ENCODE data around the gene FAM9C. TPM values are rescaled to one million over a fixed set of nuclear protein-coding genes. Genes with fewer than 3 reads are reported as not detected.
"Not testable (repeated sequence)": the region's sequence is repeated elsewhere in the genome, so short reads cannot be mapped to it uniquely, and the experiment has no call there.

The FAM9C gene
- 0.26 TPM for total RNA-seq

DNA sequence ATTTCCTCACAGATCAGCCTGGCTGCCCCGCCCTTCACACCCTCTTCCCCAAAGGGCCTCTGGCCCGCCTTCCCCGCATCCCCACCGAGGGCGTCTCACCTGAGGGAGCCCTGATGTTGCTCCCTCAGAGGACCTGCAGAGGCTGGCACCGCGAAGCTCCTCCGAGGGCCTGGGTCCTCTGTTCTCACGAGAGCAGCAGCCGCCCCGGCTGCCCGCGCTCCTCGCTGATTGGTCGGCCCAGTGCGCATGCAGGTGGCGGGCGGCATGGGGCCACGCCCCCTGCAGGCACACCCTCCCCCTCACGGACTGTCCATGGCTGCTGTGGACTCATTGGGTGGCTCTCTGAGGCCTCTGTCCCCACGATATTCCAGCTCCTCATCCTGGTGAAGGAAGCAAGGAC lies at the start of gene FAM9C:
Gene FAM9C, minus strand, starts transcription at position 180 of the 400 bp plus-strand sequence. CDS start 831 bp downstream, outside the sequence.
- no peak for DNase-seq (ENCODE audit: low spot score)

DNA sequence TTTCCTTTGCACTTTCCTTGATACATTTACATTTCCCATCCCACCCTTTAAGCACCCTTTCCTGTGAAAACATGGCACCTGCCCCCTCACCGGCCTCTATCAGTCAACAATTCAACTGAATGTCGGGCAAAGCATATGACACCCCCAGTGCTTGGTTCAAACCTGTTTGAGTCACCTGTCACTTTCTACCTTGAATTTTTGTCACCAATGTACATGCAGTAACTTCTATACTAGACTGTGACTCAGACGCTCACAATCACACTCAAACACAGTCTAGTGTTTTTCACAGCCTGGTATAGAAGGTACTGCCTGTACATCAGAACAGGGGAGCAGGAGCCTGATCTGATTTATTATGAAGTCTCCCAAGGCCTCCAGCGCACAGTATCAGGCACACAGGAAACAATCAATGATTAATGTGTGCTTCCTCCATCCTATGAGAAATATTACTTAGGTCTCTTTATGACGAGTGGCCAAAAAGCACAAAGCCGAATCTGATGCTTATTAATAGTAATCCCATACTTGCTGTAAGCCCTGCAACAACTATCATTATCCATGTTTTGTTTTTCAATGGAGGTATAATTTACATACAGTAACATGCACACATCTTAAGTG lies 49.2 kb upstream of the FAM9C start:
- no peak for DNase-seq (ENCODE audit: low spot score)

DNA sequence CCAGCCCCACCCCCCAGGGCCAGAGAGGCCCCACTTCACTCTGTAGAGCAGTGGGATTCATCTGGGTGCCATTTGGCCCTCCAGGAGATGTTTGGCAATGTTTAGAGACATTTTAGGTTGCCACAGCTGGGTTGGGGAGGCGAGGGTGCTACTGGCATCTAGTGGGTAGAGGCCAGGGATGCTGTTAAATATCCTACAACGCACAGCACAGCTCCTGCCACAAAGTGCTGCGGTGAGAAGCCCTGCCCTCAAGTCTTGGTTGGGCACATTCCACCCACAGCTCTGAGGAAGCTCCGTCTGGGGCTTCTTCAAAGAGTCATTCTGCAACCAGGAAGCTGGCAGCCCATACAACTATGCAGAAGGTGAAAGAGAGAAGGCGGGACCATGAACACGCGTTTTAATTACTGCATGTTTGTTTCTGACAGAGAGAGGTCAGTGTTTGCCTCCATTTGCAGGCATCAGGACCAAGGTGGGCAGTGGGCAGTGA lies 48.1 kb upstream of the FAM9C start:
- DNase-seq (ENCODE audit: low spot score): peak; percentile 62

DNA sequence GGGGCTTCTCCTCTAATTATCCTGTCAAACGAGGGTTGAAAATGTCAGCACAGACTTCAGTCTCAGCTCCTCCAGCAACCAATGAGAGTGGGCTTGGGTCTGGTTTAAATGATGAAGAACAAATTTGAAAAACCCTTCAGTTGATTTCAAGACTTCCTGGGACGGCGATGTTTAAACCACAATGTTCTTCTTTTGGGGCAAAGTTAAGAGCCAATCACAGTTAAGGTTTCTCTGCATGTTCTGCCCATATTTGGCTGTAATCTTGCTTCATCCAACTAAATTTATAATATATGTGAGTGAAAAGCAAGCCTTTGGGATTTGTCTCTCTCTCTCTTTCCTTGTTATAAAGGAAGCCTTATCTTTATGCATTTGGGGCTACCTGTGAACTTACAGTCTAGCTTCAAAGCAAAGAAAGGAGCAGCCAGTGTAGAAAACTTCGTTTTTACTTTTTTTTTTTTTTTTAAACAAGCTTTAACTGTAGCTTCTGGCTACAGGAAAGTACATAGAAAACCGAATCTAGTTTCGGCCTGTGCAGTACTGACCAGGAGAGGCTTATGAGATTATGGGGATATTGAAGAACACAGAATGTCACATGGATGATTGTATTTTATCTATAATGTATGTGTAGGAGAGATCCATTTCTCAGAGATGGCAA lies 46.8 kb upstream of the FAM9C start:
- no peak for DNase-seq (ENCODE audit: low spot score)

DNA sequence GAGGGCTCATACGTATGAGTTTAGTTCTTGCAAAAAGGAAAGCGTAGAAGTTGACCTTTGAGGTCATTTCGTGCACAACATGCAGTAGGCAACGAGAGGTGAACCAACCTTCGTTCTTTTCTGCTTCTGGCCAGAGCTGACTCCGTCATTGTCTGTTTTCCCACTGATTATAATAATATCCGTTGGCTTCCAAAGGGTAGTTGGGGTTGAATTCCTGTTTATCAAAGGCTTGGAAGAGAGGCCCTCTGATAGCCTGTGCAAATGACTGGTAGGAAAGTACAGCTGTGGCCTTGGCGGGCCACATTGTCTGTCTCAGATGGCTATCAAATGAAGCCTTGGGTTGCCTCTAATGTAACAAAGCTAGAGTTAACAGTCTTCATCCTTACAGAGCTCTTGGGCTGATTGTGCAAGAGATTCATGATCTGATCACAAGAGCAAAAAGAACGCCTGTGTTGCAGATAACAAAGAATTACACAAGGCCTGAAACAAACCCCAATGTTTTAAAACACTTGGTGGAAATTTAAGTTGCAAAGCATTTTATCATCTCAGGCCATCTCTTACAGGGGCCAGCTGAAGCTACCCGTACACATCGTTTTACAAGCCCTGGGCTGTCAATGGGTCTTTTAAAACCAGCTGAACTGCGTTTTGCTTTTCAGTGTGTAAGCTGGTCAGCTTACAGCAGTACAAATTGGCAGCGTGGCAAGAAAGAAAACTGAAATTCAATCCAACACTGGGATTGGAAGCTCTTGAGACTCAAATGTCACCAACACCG lies 46.1 kb upstream of the FAM9C start:
- DNase-seq (ENCODE audit: low spot score): no peak

DNA sequence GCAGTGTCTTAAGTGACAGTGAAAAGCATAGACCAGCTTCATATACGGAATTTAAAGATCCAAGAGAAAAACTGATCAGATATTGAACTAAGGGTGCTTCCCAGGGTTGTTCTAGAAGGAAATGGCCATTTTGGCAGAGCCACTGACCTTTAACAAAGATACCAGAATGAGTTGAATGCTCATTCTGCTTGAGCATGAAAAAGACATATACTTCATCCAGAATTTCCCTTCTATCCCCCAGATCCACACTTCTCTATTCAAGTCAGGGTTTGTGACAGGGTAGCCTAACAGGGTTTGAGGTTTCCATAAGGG lies 45.6 kb upstream of the FAM9C start:
- no peak for DNase-seq (ENCODE audit: low spot score)

DNA sequence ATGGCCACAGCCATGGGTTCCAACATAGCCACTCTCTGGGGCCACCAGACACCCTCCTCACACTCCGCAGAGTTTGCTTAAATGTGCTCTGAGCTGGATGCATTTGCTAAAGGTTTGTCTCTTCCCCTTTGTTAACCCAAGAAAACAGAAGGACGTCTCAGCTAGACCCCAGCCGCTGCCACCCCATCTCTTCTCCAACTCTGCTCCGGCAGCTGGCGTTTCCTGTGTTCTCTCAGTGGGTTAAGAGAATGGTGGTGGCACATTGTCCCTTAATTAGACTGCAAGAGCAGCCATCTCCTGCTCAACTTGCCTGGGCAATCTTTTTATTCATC lies 43.7 kb upstream of the FAM9C start:
- DNase-seq (ENCODE audit: low spot score): no peak

DNA sequence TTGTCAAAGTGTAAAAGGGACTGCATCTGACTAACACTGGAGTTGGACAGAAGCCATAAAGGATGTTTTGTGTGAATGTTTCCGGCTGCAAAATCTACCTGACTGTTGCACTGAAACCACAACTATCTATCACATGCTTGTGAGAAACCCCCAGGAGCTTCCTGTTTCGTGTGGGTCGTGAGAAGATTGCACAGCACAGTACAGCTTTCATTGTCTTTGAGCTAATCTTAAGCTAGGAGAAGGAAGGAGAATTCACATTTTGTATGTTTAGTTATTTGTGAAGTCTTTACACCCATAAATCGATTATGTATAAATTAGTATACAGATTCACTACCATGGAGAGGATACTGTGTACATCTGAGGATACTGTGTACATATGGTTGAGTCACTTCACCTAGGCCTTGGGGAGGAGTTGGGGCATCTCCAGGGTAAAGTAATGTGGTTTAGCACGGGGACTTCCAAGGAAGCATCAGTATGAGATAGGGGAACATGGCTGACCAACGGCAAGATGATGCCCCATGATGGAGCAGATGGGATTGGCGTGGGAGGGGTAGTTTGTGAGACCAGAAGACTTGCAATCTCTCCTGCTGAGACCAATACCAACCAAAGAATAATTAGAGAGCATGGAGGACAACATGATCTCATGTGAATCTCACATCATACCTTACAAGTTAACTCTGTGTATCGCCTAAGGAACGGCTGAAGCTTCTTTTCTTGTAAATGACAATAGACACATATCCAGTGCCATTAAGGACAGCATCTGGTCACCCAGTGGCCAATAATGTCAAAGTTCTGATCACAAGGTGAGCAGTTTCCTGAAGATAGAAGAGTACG lies 43.1 kb upstream of the FAM9C start:
- no peak for DNase-seq (ENCODE audit: low spot score)

DNA sequence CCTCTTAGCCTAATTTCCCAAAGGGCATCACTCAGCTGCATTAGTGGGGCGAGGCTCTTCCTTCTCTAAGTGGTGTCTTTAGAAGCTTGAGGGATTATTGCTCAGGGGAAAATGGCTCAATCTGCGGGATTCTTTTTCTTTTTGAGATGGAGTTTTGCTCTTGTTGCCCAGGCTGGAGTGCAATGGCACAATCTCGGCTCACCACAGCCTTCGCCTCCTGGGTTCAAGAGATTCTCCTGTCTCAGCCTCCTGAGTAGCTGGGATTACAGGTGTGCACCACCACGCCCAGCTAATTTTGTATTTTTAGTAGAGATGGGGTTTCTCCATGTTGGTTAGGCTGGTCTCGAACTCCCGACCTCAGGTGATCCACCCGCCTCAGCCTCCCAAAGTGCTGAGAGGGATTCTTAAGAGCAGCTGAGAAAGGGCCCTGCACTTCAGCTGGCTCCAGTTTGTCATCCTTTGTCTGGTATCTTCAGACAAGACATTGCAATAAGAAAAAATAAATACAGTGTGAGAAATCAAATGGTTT lies 42.4 kb upstream of the FAM9C start:
- not testable (repeated sequence) for DNase-seq (ENCODE audit: low spot score)

DNA sequence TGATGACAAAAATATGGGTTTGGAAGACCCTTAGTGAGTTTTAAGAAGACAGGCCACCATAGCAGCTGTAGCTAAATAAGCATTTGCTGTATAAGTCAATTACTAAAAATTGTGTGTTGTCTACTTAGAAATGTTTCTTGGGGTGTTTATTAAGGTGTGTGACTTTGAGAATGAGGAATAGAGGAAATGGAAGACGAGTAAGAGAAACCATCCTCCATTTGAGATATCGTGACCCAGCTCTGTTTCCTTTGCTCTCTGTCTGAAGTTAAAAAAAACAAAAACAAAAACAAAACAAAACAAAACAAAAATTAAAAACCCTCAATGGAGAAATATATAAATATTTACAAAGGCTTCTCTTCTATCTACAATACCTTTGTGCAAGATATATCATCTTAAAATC lies 41.7 kb upstream of the FAM9C start:
- DNase-seq (ENCODE audit: low spot score): no peak

DNA sequence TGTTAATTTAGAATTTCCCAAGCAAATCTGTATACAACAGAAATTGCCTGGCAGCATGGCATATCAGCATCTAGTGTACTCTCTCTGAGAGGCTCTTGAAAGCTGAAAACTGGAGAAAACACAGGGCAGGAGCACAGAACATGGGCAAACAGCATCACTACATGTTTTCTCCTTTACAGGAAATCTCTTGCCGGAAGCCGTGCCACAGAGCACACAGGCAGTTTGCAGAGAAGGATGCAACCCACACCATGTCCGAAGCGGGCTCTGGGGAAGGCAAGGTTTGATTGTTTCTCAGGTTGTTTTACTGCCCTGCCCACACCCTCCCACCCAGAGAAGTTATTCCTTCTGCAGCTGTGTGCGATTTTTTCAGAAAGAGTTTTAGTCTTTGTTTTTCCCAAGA lies 41.1 kb upstream of the FAM9C start:
- no peak for DNase-seq (ENCODE audit: low spot score)

DNA sequence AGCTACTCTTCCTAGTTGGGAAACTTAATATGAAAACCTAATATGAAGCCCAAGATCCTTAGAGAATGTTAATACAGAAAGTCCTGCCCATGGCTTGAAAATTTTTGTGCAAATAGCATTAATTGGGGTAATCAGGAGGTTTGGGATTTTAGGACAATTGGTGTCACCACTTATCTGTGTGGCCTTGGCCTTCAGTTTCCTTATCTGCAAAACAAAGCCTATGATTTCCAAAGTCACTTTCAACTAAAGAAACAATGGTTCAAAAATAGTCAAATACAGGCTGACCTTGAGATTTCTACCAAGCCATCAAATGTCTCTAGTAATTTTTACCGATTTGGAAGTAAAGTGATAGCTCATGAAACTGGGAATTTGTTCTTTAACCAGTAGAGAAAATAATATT lies 40.2 kb upstream of the FAM9C start:
- no peak for DNase-seq (ENCODE audit: low spot score)

DNA sequence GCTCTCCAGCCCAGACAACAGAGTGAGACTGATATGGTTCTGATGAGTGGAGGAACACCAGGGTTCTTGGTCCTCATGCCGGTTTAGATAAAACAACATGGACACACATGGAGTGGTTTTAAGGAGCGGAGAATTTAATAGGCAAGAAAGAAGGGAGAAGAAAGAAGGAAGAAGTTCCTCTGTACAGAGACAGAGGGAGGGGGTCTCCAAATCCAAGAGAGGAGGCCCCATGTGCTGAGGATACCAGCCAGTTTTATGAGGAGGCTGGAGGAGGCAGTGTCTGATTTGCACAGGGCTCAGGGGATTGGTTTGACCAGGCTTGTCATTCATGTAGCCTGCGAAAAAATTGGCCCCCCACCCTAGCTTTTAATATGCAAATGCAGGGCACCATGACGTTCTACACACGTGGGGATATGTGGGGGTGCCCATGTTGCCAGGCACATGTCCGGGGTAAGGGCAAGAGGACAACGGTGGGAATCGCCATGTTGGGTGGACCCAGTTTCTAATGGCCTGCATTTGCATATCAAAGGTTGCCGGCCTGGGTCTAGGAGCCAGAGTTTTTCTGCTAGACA lies 39.4 kb upstream of the FAM9C start:
- not testable (repeated sequence) for DNase-seq (ENCODE audit: low spot score)

DNA sequence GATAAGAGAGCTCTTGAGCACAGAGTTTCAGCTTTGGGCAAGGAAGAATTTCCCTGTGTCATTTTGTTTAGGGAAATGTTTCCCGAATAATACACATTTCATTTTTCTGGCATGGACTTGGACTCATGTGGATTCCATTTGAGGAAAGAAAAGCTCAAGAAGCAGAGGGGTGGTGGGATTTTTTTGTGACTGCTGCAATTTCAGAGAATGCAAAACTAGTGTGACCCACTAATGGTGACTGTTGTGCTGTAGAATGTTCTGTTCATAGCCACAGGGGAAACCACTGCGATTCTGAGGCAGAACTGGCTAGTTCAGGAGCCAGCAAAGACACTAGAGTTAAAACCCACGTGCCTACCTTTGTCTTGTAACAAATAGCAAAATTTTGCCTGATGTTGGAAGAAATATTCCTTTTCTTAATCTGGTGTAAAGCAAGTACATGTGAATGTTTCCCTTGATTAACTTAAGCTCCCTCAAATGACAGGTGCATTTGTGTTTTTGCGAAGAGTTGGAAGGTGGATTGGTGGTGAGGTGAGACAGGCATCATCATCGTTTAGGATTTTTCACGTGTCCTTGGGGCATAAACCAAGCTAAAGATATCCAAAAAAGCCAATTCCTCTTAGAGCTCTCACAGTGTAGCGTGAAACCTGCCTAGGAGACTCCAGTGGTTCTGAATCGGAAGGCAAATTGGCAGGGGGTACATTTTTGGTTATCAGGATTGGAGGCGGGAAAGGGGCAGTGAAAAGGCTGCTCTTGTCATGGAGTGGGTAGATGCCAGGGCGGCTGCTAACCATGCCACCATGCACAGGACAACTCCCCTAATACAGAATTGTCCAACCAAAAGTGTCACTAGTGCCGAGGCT lies 38.0 kb upstream of the FAM9C start:
- no peak for DNase-seq (ENCODE audit: low spot score)

DNA sequence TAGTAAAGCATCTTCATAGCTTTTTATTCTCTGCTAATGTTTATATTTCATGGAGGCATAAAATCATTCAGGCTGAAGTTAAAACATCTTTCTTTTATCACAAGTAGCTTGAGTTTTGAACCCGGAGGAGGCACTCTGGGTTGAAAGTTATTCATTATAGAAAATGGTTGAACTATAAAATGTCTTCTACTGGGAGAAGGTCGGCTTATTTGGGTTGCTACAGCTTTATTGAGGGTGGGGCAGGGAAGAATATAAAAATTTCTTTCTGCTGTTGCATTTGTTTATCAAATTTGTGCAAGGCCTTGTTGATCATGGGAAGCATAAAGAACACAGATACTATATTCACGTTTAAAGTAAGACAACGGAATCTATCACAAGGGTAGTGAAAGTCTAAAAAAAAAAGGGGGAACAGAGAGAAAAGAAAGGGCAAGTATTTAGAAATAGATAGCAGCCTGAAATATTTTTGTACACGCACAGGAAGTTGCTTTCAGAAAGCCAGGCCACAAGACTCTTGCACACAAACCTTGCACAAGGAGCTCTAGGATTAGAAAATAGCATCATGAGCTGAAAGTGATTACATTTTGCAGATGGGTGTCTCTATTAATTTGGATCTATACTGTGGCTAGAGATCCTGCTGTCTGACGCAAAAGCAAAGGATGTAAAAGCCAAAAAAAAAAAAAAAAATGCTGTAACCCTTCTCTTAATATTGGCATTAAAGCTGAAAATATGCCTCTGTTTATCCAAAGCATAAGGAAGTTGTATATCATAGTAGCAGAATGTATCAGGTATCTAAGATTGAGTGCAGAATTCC lies 37.2 kb upstream of the FAM9C start:
- DNase-seq (ENCODE audit: low spot score): no peak

DNA sequence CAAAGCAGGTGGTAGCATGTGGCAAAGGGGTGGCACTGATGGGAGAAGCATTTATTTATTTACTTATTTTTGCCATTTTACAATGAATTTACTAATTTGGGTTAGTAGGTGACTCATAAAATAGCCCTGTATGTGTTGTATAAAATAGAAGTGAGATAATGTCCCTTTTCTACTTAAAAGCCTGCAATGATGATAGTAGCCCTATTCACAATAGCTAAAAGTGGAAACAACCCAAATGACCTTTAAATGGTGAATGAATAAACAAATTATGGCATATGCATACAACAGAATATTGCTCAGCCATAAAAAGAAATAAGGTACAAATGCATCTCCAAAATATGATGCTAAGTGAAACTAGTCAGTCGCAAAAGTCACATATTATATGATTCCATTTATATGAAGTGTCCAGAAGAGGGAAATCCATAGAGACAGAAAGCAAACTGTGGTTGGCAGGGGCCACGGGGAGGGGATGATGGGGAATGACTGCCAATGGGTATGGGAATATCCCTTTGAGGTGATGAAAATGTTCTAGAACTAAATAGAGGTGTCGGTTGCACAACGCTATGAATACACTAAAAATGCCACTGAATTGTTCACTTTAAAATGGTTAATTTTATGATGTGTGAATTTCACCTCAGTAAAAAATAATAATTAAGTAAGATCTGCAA lies 35.8 kb upstream of the FAM9C start:
- no peak for DNase-seq (ENCODE audit: low spot score)

DNA sequence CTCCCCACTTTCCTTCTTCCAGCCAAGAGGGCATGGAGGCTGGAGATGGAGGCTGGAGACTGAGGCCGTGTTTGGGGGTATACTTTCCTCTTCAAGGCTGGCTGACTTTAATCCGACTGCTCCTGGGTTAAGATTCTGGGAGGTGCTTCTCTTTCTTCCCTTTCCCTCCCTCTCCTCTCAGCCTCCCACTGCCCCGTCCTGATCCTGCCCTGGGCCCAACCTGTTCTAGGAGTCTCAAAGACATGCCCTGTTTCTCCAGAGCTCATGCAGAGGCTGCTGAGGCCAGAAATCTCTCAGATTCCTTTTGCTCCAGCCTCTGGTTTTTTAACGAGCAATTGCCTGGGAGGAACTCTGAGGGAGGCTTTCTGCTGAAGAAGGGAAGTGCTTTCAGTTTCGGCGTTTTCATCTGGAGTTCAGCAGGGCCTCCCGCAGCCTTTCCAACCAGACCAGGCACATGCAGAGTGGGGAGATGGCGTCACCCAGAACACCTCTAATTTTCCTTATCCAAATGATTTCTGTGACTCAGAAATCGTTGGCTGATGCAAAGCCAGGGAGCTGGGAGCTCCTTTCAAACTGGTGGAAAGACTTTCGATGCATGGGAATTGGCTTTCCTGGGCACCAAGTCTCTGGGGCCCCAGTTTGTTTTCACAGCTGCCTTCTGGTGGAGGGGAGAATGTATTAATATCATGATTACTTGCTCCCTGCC lies 34.5 kb upstream of the FAM9C start:
- DNase-seq (ENCODE audit: low spot score): no peak

DNA sequence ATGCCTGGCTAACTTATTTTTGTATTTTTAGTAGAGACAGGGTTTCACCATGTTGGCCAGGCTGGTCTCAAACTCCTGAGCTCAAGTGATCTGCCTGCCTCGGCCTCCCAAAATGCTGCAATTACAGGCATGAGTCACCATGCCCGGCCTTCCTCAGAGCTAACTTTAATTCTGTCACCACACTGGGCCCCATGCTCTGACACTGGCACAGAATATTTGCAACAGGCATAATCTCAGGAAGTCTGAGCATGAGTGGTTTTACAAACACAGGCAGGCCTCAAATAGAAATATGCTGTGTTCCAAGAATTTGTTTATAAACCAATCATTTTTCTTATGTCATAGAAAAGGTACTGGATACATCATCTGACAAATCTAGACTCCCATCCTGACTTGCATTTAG lies 32.7 kb upstream of the FAM9C start:
- DNase-seq (ENCODE audit: low spot score): no peak
